K562 (cell line): Measurements from ENCODE around the gene METRNL. TPM values are rescaled to one million over a fixed set of nuclear protein-coding genes. Genes with fewer than 3 reads are reported as not detected.

Source experiments
- CHD1 ChIP-seq: fragments of 200-600 bp; sonication (generic); IDR thresholded peaks from one replicate; pipeline ENCODE4 v1.6.1; 2012; ENCODE audit warnings: mild to moderate bottlenecking, moderate library complexity, low read length, inconsistent platforms
- DNMT1 ChIP-seq: fragments of 450-650 bp; IDR thresholded peaks from 2 replicates; pipeline ENCODE4 v1.6.1; 2016; ENCODE audit warnings: antibody characterized with exemption, mild to moderate bottlenecking
- DPF2 ChIP-seq: fragments of 450-650 bp; IDR thresholded peaks from 2 replicates; pipeline ENCODE4 v1.6.1; 2016
- FOXO4 ChIP-seq: fragments of 450-650 bp; formaldehyde crosslinking; IDR thresholded peaks from 2 replicates; pipeline ENCODE4 v1.4.0; 2020; ENCODE audit warnings: mild to moderate bottlenecking, moderate library complexity
- HNRNPLL ChIP-seq: fragments of 200-400 bp; formaldehyde crosslinking; IDR thresholded peaks from 2 replicates; pipeline ENCODE4 v1.6.1; 2017; ENCODE audit warnings: low read length, low read depth, mild to moderate bottlenecking; ENCODE audit not compliant: poor library complexity, severe bottlenecking
- IRF9 ChIP-seq: fragments of 450-650 bp; IDR thresholded peaks from 2 replicates; pipeline ENCODE4 v1.6.1; 2016; ENCODE audit warnings: missing biosample characterization, missing genetic modification characterization
- JUN ChIP-seq, 2 experiments: sonication (generic) in 1 of 2; formaldehyde crosslinking in 1 of 2; IDR thresholded peaks; 2 replicates each; pipeline versions ENCODE4 v1.6.1 to v1.8.0; 2012 to 2022; ENCODE audit warnings: borderline replicate concordance in 2 of 2, mild to moderate bottlenecking in 2 of 2, improper control_type of control experiment in 1 of 2, low read depth in 1 of 2, low read length in 1 of 2, missing genetic modification reagents in 1 of 2
- MXD1 ChIP-seq: fragments of 250-450 bp; sonication (Bioruptor Pico); IDR thresholded peaks from 2 replicates; pipeline ENCODE4 v1.8.0; 2021; ENCODE audit warnings: borderline replicate concordance, mild to moderate bottlenecking, moderate library complexity; ENCODE audit not compliant: poor library complexity, severe bottlenecking
- NR2F6 ChIP-seq: fragments of 450-650 bp; formaldehyde crosslinking; IDR thresholded peaks from 2 replicates; pipeline ENCODE4 v1.4.0; 2020; ENCODE audit warnings: mild to moderate bottlenecking
- ZNF280A ChIP-seq: fragments of 450-650 bp; IDR thresholded peaks from 2 replicates; pipeline ENCODE4 v1.6.1; 2018; ENCODE audit warnings: mild to moderate bottlenecking, low read depth; ENCODE audit not compliant: partially characterized antibody
- ZNF707 ChIP-seq: fragments of 250-450 bp; sonication (Bioruptor Pico); conservative IDR thresholded peaks from 2 replicates; pipeline ENCODE4 v1.8.0; 2022; ENCODE audit warnings: inconsistent platforms, mild to moderate bottlenecking, moderate library complexity
- polyA plus RNA-seq, 8 experiments: library from polyadenylated mRNA; depleted of rRNA in 4 of 8; stranded (reverse) in 5 of 8; unstranded in 3 of 8; fragments of >200 nt; fragmentation: Nextera tagmentation in 2 of 8; fragmentation: Illumina TruSeq in 1 of 8; extraction: Ambion mirVana in 2 of 8; extraction: Trizol in 1 of 8; gene quantifications; 2 replicates each; pipeline versions ENCODE4 v1.2.1 to v1.2.3, GENCODE V29; 2011 to 2014; ENCODE audit warnings: inconsistent platforms in 1 of 8, missing spikeins in 1 of 8
- total RNA-seq, 7 experiments: library from RNA; depleted of rRNA in 6 of 7; stranded (reverse); fragments of >200 nt in 6 of 7; fragmentation: Illumina TruSeq in 2 of 7; extraction: Trizol in 2 of 7; gene quantifications; 2 replicates each; pipeline versions ENCODE4 v1.2.1 to v1.2.3, GENCODE V29; 2011 to 2021; ENCODE audit warnings: low replicate concordance in 1 of 7
- TF ChIP-seq, protein P1 (sequence below): fragments of 250-450 bp; sonication (Bioruptor Pico); IDR thresholded peaks from 2 replicates; pipeline ENCODE4 v1.4.0; 2020; ENCODE audit warnings: mild to moderate bottlenecking, moderate library complexity, borderline replicate concordance

Gene METRNL
- total and polyA plus RNA-seq, 9 of the 15 experiments (the other 6 are each of a cell fraction or from before 2014, with no cell fraction given) = 0.17 to 31.8 (median 2.9) TPM

DNA sequence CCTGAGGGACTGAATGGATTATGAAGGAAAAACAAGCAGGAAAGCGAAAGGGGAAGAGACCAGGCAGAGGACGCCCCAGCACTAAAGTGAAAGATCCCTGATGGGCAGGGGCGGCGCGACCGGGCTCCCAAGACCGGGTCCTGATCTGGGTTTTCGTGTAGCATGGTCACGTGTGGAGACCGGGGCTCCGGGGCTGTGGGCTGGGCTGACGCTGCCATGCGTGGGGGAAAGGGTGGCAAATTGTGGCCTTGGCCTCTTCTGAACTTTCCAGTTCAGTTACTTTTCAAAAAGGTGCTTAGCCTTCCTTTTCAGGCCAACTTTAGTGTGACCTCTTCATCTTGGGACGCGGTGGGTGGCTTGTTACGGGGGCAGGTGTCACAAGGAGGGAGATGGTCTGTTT is 57.5 kb downstream of the METRNL start (continued):
- TF ChIP-seq FOXO4 (CRISPR knock-in tag) = no peak
- TF ChIP-seq NR2F6 (CRISPR knock-in tag) = no peak
- TF ChIP-seq HNRNPLL = no peak
- no peak for TF ChIP-seq JUN (IDR thresholded peaks at IDR 0.05; ENCODE audit: borderline replicate concordance, low read depth, low read length)
- no peak for TF ChIP-seq JUN (CRISPR knock-in tag; IDR thresholded peaks at IDR 0.05; ENCODE audit: borderline replicate concordance)
- no peak for TF ChIP-seq ZNF280A
- TF ChIP-seq ZNF707 (CRISPR knock-in tag) = no peak
- no peak for TF ChIP-seq IRF9 (tag)
- TF ChIP-seq DNMT1 = no peak
- TF ChIP-seq, protein P1, sequence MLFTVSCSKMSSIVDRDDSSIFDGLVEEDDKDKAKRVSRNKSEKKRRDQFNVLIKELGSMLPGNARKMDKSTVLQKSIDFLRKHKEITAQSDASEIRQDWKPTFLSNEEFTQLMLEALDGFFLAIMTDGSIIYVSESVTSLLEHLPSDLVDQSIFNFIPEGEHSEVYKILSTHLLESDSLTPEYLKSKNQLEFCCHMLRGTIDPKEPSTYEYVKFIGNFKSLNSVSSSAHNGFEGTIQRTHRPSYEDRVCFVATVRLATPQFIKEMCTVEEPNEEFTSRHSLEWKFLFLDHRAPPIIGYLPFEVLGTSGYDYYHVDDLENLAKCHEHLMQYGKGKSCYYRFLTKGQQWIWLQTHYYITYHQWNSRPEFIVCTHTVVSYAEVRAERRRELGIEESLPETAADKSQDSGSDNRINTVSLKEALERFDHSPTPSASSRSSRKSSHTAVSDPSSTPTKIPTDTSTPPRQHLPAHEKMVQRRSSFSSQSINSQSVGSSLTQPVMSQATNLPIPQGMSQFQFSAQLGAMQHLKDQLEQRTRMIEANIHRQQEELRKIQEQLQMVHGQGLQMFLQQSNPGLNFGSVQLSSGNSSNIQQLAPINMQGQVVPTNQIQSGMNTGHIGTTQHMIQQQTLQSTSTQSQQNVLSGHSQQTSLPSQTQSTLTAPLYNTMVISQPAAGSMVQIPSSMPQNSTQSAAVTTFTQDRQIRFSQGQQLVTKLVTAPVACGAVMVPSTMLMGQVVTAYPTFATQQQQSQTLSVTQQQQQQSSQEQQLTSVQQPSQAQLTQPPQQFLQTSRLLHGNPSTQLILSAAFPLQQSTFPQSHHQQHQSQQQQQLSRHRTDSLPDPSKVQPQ (CRISPR knock-in tag) = no peak
- no peak for TF ChIP-seq DPF2
- no peak for TF ChIP-seq MXD1
- TF ChIP-seq CHD1 = no peak
